ENCODE data around the gene ASAP3.

DNA sequence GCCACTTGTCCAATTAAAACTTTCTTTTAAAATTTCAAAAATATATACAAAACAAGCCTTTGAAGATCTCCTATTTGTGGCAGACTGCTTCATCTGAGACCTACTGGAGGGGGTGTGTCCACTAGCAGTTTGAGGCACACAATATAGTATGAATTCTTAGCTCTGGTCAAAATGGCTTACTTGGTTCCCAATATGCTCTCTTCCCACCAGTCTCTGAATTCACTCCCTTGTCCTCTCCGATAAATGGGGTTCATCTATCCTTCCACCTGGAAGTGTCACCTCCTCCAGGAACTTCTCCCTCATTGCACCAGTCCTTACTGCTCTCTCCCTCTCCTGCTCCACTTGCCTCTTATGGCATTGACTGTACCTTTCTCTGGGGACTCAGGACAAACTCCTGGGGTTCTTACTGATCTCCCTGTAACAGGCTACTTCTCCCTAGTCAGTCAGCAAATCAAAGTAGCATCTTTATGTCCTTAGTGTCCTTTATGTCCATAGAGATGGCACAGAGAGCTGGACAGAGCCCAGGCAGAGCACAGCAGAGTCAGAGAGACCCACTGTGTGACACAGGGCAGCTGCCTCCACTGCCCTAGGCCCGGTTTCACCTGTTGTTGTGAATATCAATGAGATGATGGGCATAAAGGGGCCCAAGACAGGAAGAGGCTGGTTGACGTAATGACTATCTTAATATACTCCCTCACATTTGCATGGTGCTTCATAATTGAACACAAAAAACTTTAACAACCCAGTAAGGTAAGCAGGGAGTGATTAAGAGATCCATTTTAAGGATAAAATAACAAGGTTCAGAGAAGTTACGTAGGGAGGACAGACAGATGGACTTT lies 3.6 kb downstream of the ASAP3 start:
- TF ChIP-seq POLR2AphosphoS5 (IDR thresholded peaks at IDR 0.05; ENCODE audit: borderline replicate concordance, low read depth, low read length) (no peak), EZH2 (IDR thresholded peaks at IDR 0.05) (no peak), FOXP2 (optimal IDR thresholded peaks at IDR 0.05; ENCODE audit: control extremely low read depth, extremely low read length, insufficient read depth) (no peak)

Measured in SK-N-MC (cell line).